GM23338 (cell line): ENCODE data around the gene TNS4.

Source experiments
- CREB1 ChIP-seq: fragments of 250-450 bp; sonication (Bioruptor Pico); IDR thresholded peaks from 2 replicates; pipeline ENCODE4 v1.5.0; 2020; ENCODE audit warnings: low read depth, mild to moderate bottlenecking, moderate library complexity
- CTCF ChIP-seq, 2 experiments: fragments of 200-600 bp in 1 of 2; sonication (generic) in 1 of 2; conservative IDR thresholded peaks; 2 replicates each; pipeline versions ENCODE4 v1.5.1 to v1.6.1; 2016 to 2017; ENCODE audit warnings: antibody characterized with exemption in 2 of 2, low read depth in 2 of 2, mild to moderate bottlenecking in 2 of 2, moderate library complexity in 1 of 2
- ETS1 ChIP-seq: IDR thresholded peaks from 2 replicates; pipeline ENCODE4 v1.6.1; 2016; ENCODE audit warnings: antibody characterized with exemption
- EZH2 ChIP-seq: fragments of 200-600 bp; sonication (generic); IDR thresholded peaks from one replicate; pipeline ENCODE4 v1.8.0; 2017; ENCODE audit warnings: antibody characterized with exemption, mild to moderate bottlenecking, low read depth; ENCODE audit not compliant: unreplicated experiment
- EZH2phosphoT487 ChIP-seq: fragments of 200-600 bp; sonication (generic); IDR thresholded peaks from one replicate; pipeline ENCODE4 v1.8.1; 2018; ENCODE audit warnings: antibody characterized with exemption; ENCODE audit not compliant: unreplicated experiment
- JUNB ChIP-seq: IDR thresholded peaks from one replicate; pipeline ENCODE4 v1.6.1; 2016; ENCODE audit warnings: antibody characterized with exemption; ENCODE audit not compliant: unreplicated experiment
- NANOG ChIP-seq: IDR thresholded peaks from 2 replicates; pipeline ENCODE4 v1.6.1; 2016; ENCODE audit warnings: antibody characterized with exemption, borderline replicate concordance
- POLR2AphosphoS5 ChIP-seq: IDR thresholded peaks from 2 replicates; pipeline ENCODE4 v1.6.1; 2016; ENCODE audit warnings: antibody characterized with exemption, low read depth
- REST ChIP-seq: IDR thresholded peaks from one replicate; pipeline ENCODE4 v1.6.1; 2018; ENCODE audit warnings: antibody characterized with exemption; ENCODE audit not compliant: unreplicated experiment
- STAT1 ChIP-seq: IDR thresholded peaks from one replicate; pipeline ENCODE4 v1.6.1; 2016; ENCODE audit warnings: antibody characterized with exemption; ENCODE audit not compliant: unreplicated experiment
- ZNF114 ChIP-seq: fragments of 250-450 bp; sonication (Bioruptor Pico); IDR thresholded peaks from 2 replicates; pipeline ENCODE4 v1.5.0; 2020; ENCODE audit warnings: mild to moderate bottlenecking, moderate library complexity
- ZNF331 ChIP-seq: fragments of 250-450 bp; sonication (Bioruptor Pico); IDR thresholded peaks from 2 replicates; pipeline ENCODE4 v1.5.0; 2020; ENCODE audit warnings: low read depth, mild to moderate bottlenecking, moderate library complexity
- ZNF462 ChIP-seq: fragments of 250-450 bp; sonication (Bioruptor Pico); IDR thresholded peaks from 2 replicates; pipeline ENCODE4 v1.5.0; 2020; ENCODE audit warnings: mild to moderate bottlenecking, moderate library complexity

GRCh38 chr17:40511136-40511535, 9.7 kb upstream of the TNS4 start:
- no peak for TF ChIP-seq EZH2phosphoT487
- no peak for TF ChIP-seq CTCF (conservative IDR thresholded peaks at IDR 0.05; ENCODE audit: low read depth in 2 of 2)
- TF ChIP-seq REST = no peak
- no peak for TF ChIP-seq POLR2AphosphoS5
- TF ChIP-seq EZH2 = no peak
- TF ChIP-seq ETS1 = no peak
- TF ChIP-seq ZNF331 (CRISPR knock-in tag) = no peak
- TF ChIP-seq STAT1 = no peak
- TF ChIP-seq ZNF114 (CRISPR knock-in tag) = no peak
- no peak for TF ChIP-seq JUNB
- TF ChIP-seq CREB1 (CRISPR knock-in tag) = no peak
- TF ChIP-seq NANOG = no peak
- TF ChIP-seq ZNF462 (CRISPR knock-in tag) = no peak
